IMR-90 (cell line): ENCODE results near the gene NLGN1. TPM values are rescaled to one million over a fixed set of nuclear protein-coding genes. Genes with fewer than 3 reads are reported as not detected.

ENCODE experiments used
- ATAC-seq: fragments of 200-7000 bp; cut with Tn5 transposase; 2 replicates; pipeline ENCODE4 v1.9.1; 2020; ENCODE audit warnings: low read depth, mild to moderate bottlenecking, moderate library complexity
- BruUV-seq: library from RNA; stranded (reverse); fragments of 400-500 nt; replicated peaks from 2 replicates; lab custom pipeline; 2021; lab: Mats Ljungman, UMichigan
- CTCF ChIA-PET: fragments of 300-600 bp; formaldehyde crosslinking; extraction: SDS; loops from one replicate; lab custom pipeline; 2021; ENCODE audit warnings: antibody characterized with exemption; lab: Yijun Ruan, JAX
- POLR2A ChIA-PET: fragments of 300-600 bp; sonication (Branson Sonifier 250); formaldehyde crosslinking; loops from one replicate; lab custom pipeline; 2022; ENCODE audit warnings: antibody characterized with exemption; ENCODE audit not compliant: unreplicated experiment; lab: Charles Lee
- DNase-seq: peaks from one replicate; pipeline ENCODE4 v3.0.0; 2013
- H2AFZ ChIP-seq: replicated peaks from 2 replicates; pipeline ENCODE3; 2013; ENCODE audit warnings: low read length, mild to moderate bottlenecking; ENCODE audit not compliant: poor library complexity
- H2AK5ac ChIP-seq: 2 replicates; pipeline ENCODE4 v1.6.1; 2013; ENCODE audit warnings: low read depth, low read length, inconsistent platforms
- H2AK9ac ChIP-seq: replicated peaks from 2 replicates; pipeline ENCODE3; 2013; ENCODE audit warnings: mild to moderate bottlenecking, low read depth, low read length, moderate library complexity; ENCODE audit not compliant: poor library complexity
- H2BK120ac ChIP-seq: 2 replicates; pipeline ENCODE4 v1.6.1; 2013; ENCODE audit warnings: low read depth, low read length, inconsistent platforms
- H2BK15ac ChIP-seq: 3 replicates; pipeline ENCODE4 v1.6.1; 2013; ENCODE audit warnings: low read depth, low read length, inconsistent platforms
- H2BK20ac ChIP-seq: 2 replicates; pipeline ENCODE4 v1.6.1; 2013; ENCODE audit warnings: low read depth, mild to moderate bottlenecking, inconsistent platforms, low read length, moderate library complexity
- H2BK5ac ChIP-seq: 2 replicates; pipeline ENCODE4 v1.6.1; 2013; ENCODE audit warnings: mild to moderate bottlenecking, low read depth, low read length, inconsistent platforms; ENCODE audit not compliant: poor library complexity, severe bottlenecking
- H3K14ac ChIP-seq: replicated peaks from 2 replicates; pipeline ENCODE4 v1.6.1; 2013; ENCODE audit warnings: low read depth, low read length, inconsistent platforms
- H3K18ac ChIP-seq: 2 replicates; pipeline ENCODE4 v1.6.1; 2013; ENCODE audit warnings: low read depth, low read length, control low read depth
- H3K23ac ChIP-seq: 2 replicates; pipeline ENCODE4 v1.6.1; 2013; ENCODE audit warnings: low read depth, low read length, inconsistent platforms
- H3K27ac ChIP-seq: 2 replicates; pipeline ENCODE4 v1.5.1; 2013; ENCODE audit warnings: mild to moderate bottlenecking, control low read depth, low read length; ENCODE audit not compliant: insufficient read depth
- H3K27me3 ChIP-seq: 2 replicates; pipeline ENCODE4 v1.6.1; 2013; ENCODE audit warnings: low read length; ENCODE audit not compliant: control insufficient read depth, insufficient read depth
- H3K36me3 ChIP-seq: 2 replicates; pipeline ENCODE4 v1.6.1; 2013; ENCODE audit warnings: low read length, mixed read lengths; ENCODE audit not compliant: control insufficient read depth, insufficient read depth
- H3K4ac ChIP-seq: 2 replicates; pipeline ENCODE4 v1.6.1; 2013; ENCODE audit warnings: low read depth, low read length, inconsistent platforms
- H3K4me1 ChIP-seq: 2 replicates; pipeline ENCODE4 v1.6.1; 2013; ENCODE audit warnings: low read length, mixed read lengths; ENCODE audit not compliant: control insufficient read depth, insufficient read depth
- H3K4me2 ChIP-seq: 2 replicates; pipeline ENCODE4 v1.6.1; 2013; ENCODE audit warnings: low read depth, mild to moderate bottlenecking, control low read depth, low read length, moderate library complexity
- H3K4me3 ChIP-seq: 2 replicates; pipeline ENCODE4 v1.5.1; 2013; ENCODE audit warnings: low read depth, mild to moderate bottlenecking, control low read depth, low read length, moderate library complexity; ENCODE audit not compliant: insufficient read depth
- H3K56ac ChIP-seq: 2 replicates; pipeline ENCODE4 v1.6.1; 2013; ENCODE audit warnings: low read length, inconsistent platforms; ENCODE audit not compliant: insufficient read depth; ENCODE audit errors: extremely low read depth
- H3K79me1 ChIP-seq, 2 experiments: 2 replicates each; pipeline ENCODE4 v1.6.1; 2013; ENCODE audit warnings: low read length in 2 of 2, inconsistent platforms in 1 of 2, low read depth in 1 of 2
- H3K9ac ChIP-seq: 2 replicates; pipeline ENCODE4 v1.6.1; 2013; ENCODE audit warnings: low read depth, low read length, control low read depth
- H3K9me1 ChIP-seq: 2 replicates; pipeline ENCODE4 v1.6.1; 2013; ENCODE audit warnings: low read length, inconsistent platforms; ENCODE audit not compliant: insufficient read depth
- H3K9me3 ChIP-seq: 2 replicates; pipeline ENCODE4 v1.6.1; 2013; ENCODE audit warnings: low read length; ENCODE audit not compliant: control insufficient read depth, insufficient read depth
- H4K20me1 ChIP-seq: 2 replicates; pipeline ENCODE4 v1.6.1; 2013; ENCODE audit warnings: low read length, inconsistent platforms; ENCODE audit not compliant: insufficient read depth
- H4K5ac ChIP-seq: 2 replicates; pipeline ENCODE4 v1.6.1; 2013; ENCODE audit warnings: mild to moderate bottlenecking, low read depth, low read length, control low read depth
- H4K8ac ChIP-seq, 2 experiments: 2 replicates each; pipeline ENCODE4 v1.6.1; 2013; ENCODE audit warnings: low read depth in 2 of 2, low read length in 2 of 2, control low read depth in 1 of 2, inconsistent platforms in 1 of 2
- H4K91ac ChIP-seq: 2 replicates; pipeline ENCODE4 v1.6.1; 2013; ENCODE audit warnings: low read depth, low read length, inconsistent platforms; ENCODE audit not compliant: insufficient read depth
- FOS ChIP-seq: fragments of 150-350 bp; IDR thresholded peaks from 2 replicates; pipeline ENCODE4 v1.6.1; 2016; ENCODE audit warnings: low read depth, low read length
- RFX5 ChIP-seq: IDR thresholded peaks from 2 replicates; pipeline ENCODE4 v1.8.0; 2012; ENCODE audit warnings: low read depth, mild to moderate bottlenecking, low read length, moderate library complexity
- SMC3 ChIP-seq: fragments of 150-350 bp; IDR thresholded peaks from 2 replicates; pipeline ENCODE4 v1.6.1; 2016; ENCODE audit warnings: low read depth, mild to moderate bottlenecking, antibody characterized with exemption, low read length, moderate library complexity
- WGBS, 2 experiments: methylation state at CpG; one replicate each; pipeline versions ENCODE4 v1.1.5 to v1.1.7; 2013; ENCODE audit warnings: missing lambda C conversion rate in 2 of 2; ENCODE audit not compliant: insufficient read length in 1 of 2; ENCODE audit errors: extremely low coverage in 2 of 2; 5-methylcytosine and 5-hydroxymethylcytosine counted together
- dilution Hi-C: fragments of 300-500 bp; cut with HindIII; formaldehyde crosslinking; loops from one replicate; pipeline ENCODE4 v1.14.3; 2018; ENCODE audit warnings: low sequenced_read_pairs; ENCODE audit not compliant: unreplicated experiment
- in situ Hi-C: fragments of 300-500 bp; cut with MboI; formaldehyde crosslinking; loops from 3 replicates; pipeline ENCODE4 v1.14.3; 2019; ENCODE audit warnings: low sequenced_read_pairs, inconsistent platforms, mixed read lengths
- intact Hi-C: fragments of 100-400 bp; cut with micrococcal nuclease; formaldehyde crosslinking; loops from 2 replicates; pipeline ENCODE4 v1.10.0; 2022
- polyA plus RNA-seq, 3 experiments: library from polyadenylated mRNA; depleted of rRNA; stranded (reverse); fragments of >200 nt; gene quantifications; 2 replicates each; pipeline ENCODE4 v1.2.3, GENCODE V29; 2012; ENCODE audit warnings: low replicate concordance in 1 of 3
- total RNA-seq: library from RNA; depleted of rRNA; stranded (reverse); fragments of >200 nt; gene quantifications from 2 replicates; pipeline ENCODE4 v1.2.3, GENCODE V29; 2012

NLGN1 gene
- total and polyA plus RNA-seq, 2 of the 4 experiments (the other 2 are of a cell fraction): 1.8 to 12.5 TPM

DNA sequence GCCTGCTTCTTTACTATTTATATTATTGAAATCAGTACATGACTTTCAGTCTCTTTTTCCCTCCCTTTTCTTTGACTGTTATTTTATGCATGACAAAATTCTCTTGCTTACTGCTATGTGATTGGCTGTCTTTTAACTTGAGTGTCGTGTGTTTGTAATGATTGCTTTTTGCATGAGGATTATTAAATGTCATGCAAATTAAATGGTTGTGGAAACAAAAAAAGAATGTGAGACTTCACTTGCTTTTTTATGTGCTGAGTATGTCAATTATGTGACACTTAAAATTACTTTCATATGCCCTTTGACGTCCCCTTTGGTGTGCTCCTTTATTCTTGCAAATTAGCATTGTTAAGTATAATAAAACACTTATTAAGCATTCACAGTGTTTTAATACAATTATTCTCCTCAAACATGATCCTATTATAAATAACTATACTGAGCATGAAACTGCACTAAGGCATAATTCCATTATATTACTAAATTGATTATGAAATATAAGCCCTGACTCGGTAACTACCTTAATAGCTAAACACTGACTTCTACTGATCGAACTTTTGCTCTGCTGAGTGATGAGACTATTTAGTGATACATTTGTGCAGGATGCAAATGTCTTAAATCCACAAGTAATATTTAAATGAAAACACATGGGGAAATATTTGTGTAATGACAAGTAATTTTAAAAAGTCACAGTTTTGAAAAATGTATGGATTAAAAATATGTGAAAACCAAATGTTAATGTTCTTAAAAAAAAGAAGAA is 401.7 kb downstream of the NLGN1 start:
- no peak overlapping the region for H2BK15ac ChIP-seq
- ATAC-seq (no peak), DNase-seq (no peak)
- no peak overlapping the region for H3K4ac ChIP-seq
- WGBS, 2 experiments: no CpG with 5 or more reads among the region's 4 CpGs
- no peak overlapping the region for H4K8ac ChIP-seq
- H3K18ac ChIP-seq: no peak overlapping the region
- no peak overlapping the region for H3K4me2 ChIP-seq
- no peak overlapping the region for H2AFZ ChIP-seq
- H2BK5ac ChIP-seq: no peak overlapping the region
- H4K91ac ChIP-seq: no peak overlapping the region
- no peak overlapping the region for H4K5ac ChIP-seq
- H3K27me3 ChIP-seq: no peaks in the 10 kb centered on the region
- no peak overlapping the region for H2BK20ac ChIP-seq
- no peak overlapping the region for H2AK5ac ChIP-seq
- H3K9ac ChIP-seq: no peak overlapping the region
- ChIA-PET CTCF (no interaction called here), POLR2A (no interaction called here)
- H2BK120ac ChIP-seq: no peak overlapping the region
- BruUV-seq: no TSS peak
- no peak overlapping the region for H3K14ac ChIP-seq
- no peaks in the 10 kb centered on the region for H3K9me1 ChIP-seq
- in situ Hi-C loops (no loop called here), intact Hi-C loops (no loop called here), dilution Hi-C loops (no loop called here)
- TF ChIP-seq SMC3 (no peak), FOS (no peak), RFX5 (no peak)
- no peak overlapping the region for H3K27ac ChIP-seq
- H2AK9ac ChIP-seq: no peak overlapping the region
- no peak overlapping the region for H3K56ac ChIP-seq
- H3K23ac ChIP-seq: no peak overlapping the region
- no peaks in the 10 kb centered on the region for H3K9me3 ChIP-seq
- no peaks in the 10 kb centered on the region for H3K36me3 ChIP-seq
- H3K4me1 ChIP-seq: no peaks in the 10 kb centered on the region
- H3K4me3 ChIP-seq: no peak overlapping the region
- no peaks in the 10 kb centered on the region for H3K79me1 ChIP-seq
- no peaks in the 10 kb centered on the region for H4K20me1 ChIP-seq
